Transverse colon (tissue), 4 donors: ENCODE measurements around the gene SLC39A11. TPM values are rescaled to one million over a fixed set of nuclear protein-coding genes. Genes with fewer than 3 reads are reported as not detected.
A peak's percentile ranks its signal among the peaks of the same experiment; 100 is the strongest.

Source experiments
- DNase-seq: peaks from one replicate; pipeline ENCODE4 v3.0.0-alpha.2; 2019
- H3K27ac ChIP-seq, 4 donors: fragments of 200-600 bp; sonication (generic); 2 replicates each; pipeline ENCODE4 v1.5.1; 2016 to 2018; ENCODE audit warnings: inconsistent platforms in 4 of 4
- H3K27me3 ChIP-seq: fragments of 200-600 bp; sonication (generic); 2 replicates; pipeline ENCODE4 v1.5.1; 2017; ENCODE audit warnings: inconsistent platforms
- H3K36me3 ChIP-seq, 4 donors: fragments of 200-600 bp; sonication (generic); 2 replicates each; pipeline ENCODE4 v1.5.1; 2017 to 2019; ENCODE audit warnings: inconsistent platforms in 4 of 4
- H3K4me1 ChIP-seq, 4 donors: fragments of 200-600 bp; sonication (generic); 2 replicates each; pipeline ENCODE4 v1.5.1; 2017 to 2020; ENCODE audit warnings: inconsistent platforms in 4 of 4
- H3K4me3 ChIP-seq, 4 donors: fragments of 200-600 bp; sonication (generic); 1 replicate in 1 of 4; 2 replicates in 3 of 4; pipeline versions ENCODE4 v1.5.1 to v1.6.1; 2017 to 2019; ENCODE audit warnings: inconsistent platforms in 4 of 4
- H3K9me3 ChIP-seq, 2 donors: fragments of 200-600 bp; sonication (generic); 2 replicates each; pipeline ENCODE4 v1.5.1; 2017 to 2019; ENCODE audit warnings: inconsistent platforms in 2 of 2
- CTCF ChIP-seq, 5 experiments: fragments of 200-600 bp in 3 of 5; fragments of 450-650 bp in 2 of 5; sonication (generic) in 3 of 5; IDR thresholded peaks; 1 replicate in 2 of 5; 2 replicates in 3 of 5; pipeline ENCODE4 v1.5.1; 2016 to 2017; ENCODE audit warnings: antibody characterized with exemption in 5 of 5, inconsistent platforms in 3 of 5, mild to moderate bottlenecking in 2 of 5, moderate library complexity in 1 of 5
- EP300 ChIP-seq: sonication (generic); formaldehyde crosslinking; IDR thresholded peaks from one replicate; pipeline ENCODE4 v1.6.1; 2017; ENCODE audit warnings: antibody characterized with exemption, low read depth
- POLR2A ChIP-seq: fragments of 450-650 bp; IDR thresholded peaks from one replicate; pipeline ENCODE4 v1.6.1; 2016; ENCODE audit warnings: antibody characterized with exemption, mild to moderate bottlenecking, moderate library complexity
- POLR2AphosphoS5 ChIP-seq, 3 donors: sonication (generic); formaldehyde crosslinking; IDR thresholded peaks; one replicate each; pipeline ENCODE4 v1.6.1; 2016; ENCODE audit warnings: antibody characterized with exemption in 3 of 3
- WGBS, 2 donors: methylation state at CpG; one replicate each; pipeline ENCODE4 v1.1.5; 2018; ENCODE audit warnings: low coverage in 1 of 2; 5-methylcytosine and 5-hydroxymethylcytosine counted together
- in situ Hi-C, 4 donors: fragments of 200-750 bp; cut with MboI; loops; one replicate each; pipeline versions ENCODE4 v1.15.0 to v1.15.1; 2017; ENCODE audit warnings: low sequenced_read_pairs in 3 of 4, low pct_ligation_motif_present in 1 of 4, low pct_unique_long_range_greater_than_20kb in 1 of 4
- intact Hi-C: fragments of 100-400 bp; cut with DNase I; formaldehyde crosslinking; loops from one replicate; pipeline ENCODE4 v1.15.1; 2023; ENCODE audit warnings: low total_unique reads
- total RNA-seq, 4 donors: library from RNA; depleted of rRNA; stranded (reverse); fragments of >200 nt; gene quantifications; one replicate each; pipeline ENCODE4 v1.1.0, GENCODE V29; 2016

The SLC39A11 gene
- total RNA-seq, 4 donors from 2014 or later, result 20.7 to 49.7 (median 33.3) TPM

- WGBS, 2 donors, result 100% methylated on average over 1 of the region's 1 CpG; no CpG with 5 or more reads in 1 of the 2 donors
- H3K9me3 ChIP-seq, result no peaks in the 10 kb centered on the region
- H3K4me3 ChIP-seq, result no peak overlapping the region
- no peaks in the 10 kb centered on the region for H3K27me3 ChIP-seq
- in situ Hi-C loops (loop anchor here (10.0 kb wide), 4 partner anchors 166 to 654 kb away; no protein-coding TSS in a partner anchor), intact Hi-C loops (loop anchor here (10.0 kb wide), 1 partner anchor 434 kb away; no protein-coding TSS in a partner anchor)
- no peak overlapping the region for H3K27ac ChIP-seq
- no peak for DNase-seq
- peaks cover 0 to 3% (median 0%) of the 10 kb centered on the region in 4 donors for H3K4me1 ChIP-seq
- TF ChIP-seq POLR2AphosphoS5 (IDR thresholded peaks at IDR 0.05) (no peak), POLR2A (no peak), CTCF (IDR thresholded peaks at IDR 0.05) (no peak), EP300 (no peak)
- no peaks in the 10 kb centered on the region for H3K36me3 ChIP-seq
These were observed 372.0 kb downstream of the SLC39A11 start for GRCh38 chr17:72720494-72720825.

- H3K27ac ChIP-seq, result no peak overlapping the region
- in situ Hi-C loops (loop anchor here (10.0 kb wide), 4 partner anchors 165 to 655 kb away; no protein-coding TSS in a partner anchor), intact Hi-C loops (loop anchor here (10.0 kb wide), 1 partner anchor 435 kb away; no protein-coding TSS in a partner anchor)
- DNase-seq, result peak; percentile 24
- no peak for TF ChIP-seq POLR2A
- no peak for TF ChIP-seq CTCF (IDR thresholded peaks at IDR 0.05)
- TF ChIP-seq POLR2AphosphoS5 (IDR thresholded peaks at IDR 0.05), result no peak
- TF ChIP-seq EP300, result no peak
- WGBS, 2 donors, result 61 to 70% methylated on average over 12 to 25 of the region's 25 CpGs
- peaks cover 0 to 3% (median 0%) of the 10 kb centered on the region in 4 donors for H3K4me1 ChIP-seq
- H3K36me3 ChIP-seq, result no peaks in the 10 kb centered on the region
- no peak overlapping the region for H3K4me3 ChIP-seq
- H3K27me3 ChIP-seq, result no peaks in the 10 kb centered on the region
- H3K9me3 ChIP-seq, result no peaks in the 10 kb centered on the region
These were observed 372.7 kb downstream of the SLC39A11 start for GRCh38 chr17:72719578-72720493.

GRCh38 chr17:72719206-72719577 is 373.3 kb downstream of the SLC39A11 start:
- intact Hi-C loops (no loop called here), in situ Hi-C loops (no loop called here)
- TF ChIP-seq EP300 (no peak), POLR2A (no peak), CTCF (IDR thresholded peaks at IDR 0.05) (no peak), POLR2AphosphoS5 (IDR thresholded peaks at IDR 0.05) (no peak)
- WGBS, 2 donors, result 89% methylated on average over 6 of the region's 8 CpGs; no CpG with 5 or more reads in 1 of the 2 donors
- Histone ChIP-seq H3K27me3 (no peaks in the 10 kb centered on the region), H3K36me3 (no peaks in the 10 kb centered on the region), H3K4me3 (no peak overlapping the region), H3K9me3 (no peaks in the 10 kb centered on the region), H3K27ac (no peak overlapping the region), H3K4me1 (peaks cover 0 to 3% (median 0%) of the 10 kb centered on the region in 4 donors)
- DNase-seq, result no peak

- intact Hi-C loops, result no loop called here
- DNase-seq, result no peak
- TF ChIP-seq POLR2AphosphoS5 (IDR thresholded peaks at IDR 0.05), result no peak
- no peak for TF ChIP-seq POLR2A
- TF ChIP-seq CTCF (IDR thresholded peaks at IDR 0.05), result no peak
- TF ChIP-seq EP300, result no peak
- H3K9me3 ChIP-seq, result no peaks in the 10 kb centered on the region
- peaks cover 0 to 3% (median 0%) of the 10 kb centered on the region in 4 donors for H3K4me1 ChIP-seq
- no peak overlapping the region for H3K27ac ChIP-seq
- in situ Hi-C loops, result no loop called here
- H3K4me3 ChIP-seq, result no peak overlapping the region
- WGBS, 2 donors, result 94% methylated on average over 2 to 8 of the region's 8 CpGs
- no peaks in the 10 kb centered on the region for H3K36me3 ChIP-seq
- H3K27me3 ChIP-seq, result no peaks in the 10 kb centered on the region
These were observed 374.8 kb downstream of the SLC39A11 start for GRCh38 chr17:72717676-72718075.
